GM12878 (cell line): ENCODE data around the gene RAD9A. TPM values are rescaled to one million over a fixed set of nuclear protein-coding genes. Genes with fewer than 3 reads are reported as not detected.

Experiments used
- BCL11A ChIP-seq: IDR thresholded peaks from 2 replicates; pipeline ENCODE4 v1.6.1; 2011; ENCODE audit warnings: low read depth, low read length
- CEBPB ChIP-seq, 2 experiments: fragments of 150-350 bp in 1 of 2; IDR thresholded peaks; 2 replicates each; pipeline ENCODE4 v1.6.1; 2012 to 2014; ENCODE audit warnings: low read depth in 2 of 2, low read length in 2 of 2, borderline replicate concordance in 1 of 2, inconsistent platforms in 1 of 2
- FOS ChIP-seq: IDR thresholded peaks from 3 replicates; pipeline ENCODE4 v1.6.1; 2011; ENCODE audit warnings: borderline replicate concordance; ENCODE audit not compliant: insufficient read length; ENCODE audit errors: extremely low read depth
- STAT3 ChIP-seq: IDR thresholded peaks from 2 replicates; pipeline ENCODE4 v1.6.1; 2011; ENCODE audit warnings: low read depth, low read length, improper control_type of control experiment
- TCF12 ChIP-seq: IDR thresholded peaks from 2 replicates; pipeline ENCODE4 v1.6.1; 2011; ENCODE audit warnings: low read depth, mild to moderate bottlenecking, low read length
- WRNIP1 ChIP-seq: IDR thresholded peaks from 2 replicates; pipeline ENCODE4 v1.6.1; 2011; ENCODE audit warnings: low read depth, low read length, improper control_type of control experiment, borderline replicate concordance
- polyA plus RNA-seq, 11 experiments: library from polyadenylated mRNA; depleted of rRNA in 4 of 11; unstranded in 6 of 11; stranded (reverse) in 5 of 11; fragments of >200 nt; fragmentation: Nextera tagmentation in 4 of 11; fragmentation: Illumina TruSeq in 1 of 11; extraction: Ambion mirVana in 4 of 11; extraction: Trizol in 1 of 11; gene quantifications; 1 replicate in 1 of 11; 2 replicates in 10 of 11; pipeline versions ENCODE4 v1.2.1 to v1.2.3, GENCODE V29; 2011 to 2016; ENCODE audit warnings: inconsistent platforms in 2 of 11, missing spikeins in 2 of 11, low read depth in 1 of 11
- total RNA-seq, 4 experiments: library from RNA; depleted of rRNA in 3 of 4; stranded (reverse); fragments of >200 nt in 3 of 4; fragmentation: Illumina TruSeq in 1 of 4; extraction: Trizol in 1 of 4; gene quantifications; 2 replicates each; pipeline versions ENCODE4 v1.2.1 to v1.2.3, GENCODE V29; 2013 to 2021
- TF ChIP-seq, protein P1 (sequence below): IDR thresholded peaks from 2 replicates; pipeline ENCODE4 v1.6.1; 2012; ENCODE audit warnings: mild to moderate bottlenecking, low read depth, low read length
- TF ChIP-seq, protein P2 (sequence below), 3 experiments: IDR thresholded peaks in 2 of 3; conservative IDR thresholded peaks in 1 of 3; 2 replicates each; pipeline ENCODE4 v1.5.1; 2011; ENCODE audit warnings: low read depth in 3 of 3, low read length in 3 of 3, mild to moderate bottlenecking in 3 of 3, control low read depth in 2 of 3, moderate library complexity in 2 of 3, inconsistent platforms in 1 of 3, mixed read lengths in 1 of 3; ENCODE audit not compliant: control insufficient read depth in 2 of 3, insufficient read depth in 1 of 3; ENCODE audit errors: extremely low read depth in 1 of 3

The RAD9A gene
- total and polyA plus RNA-seq, 10 of the 15 experiments (the other 5 are each of a cell fraction or from before 2014, with no cell fraction given), result 1.1 to 36.2 (median 19.8) TPM

DNA sequence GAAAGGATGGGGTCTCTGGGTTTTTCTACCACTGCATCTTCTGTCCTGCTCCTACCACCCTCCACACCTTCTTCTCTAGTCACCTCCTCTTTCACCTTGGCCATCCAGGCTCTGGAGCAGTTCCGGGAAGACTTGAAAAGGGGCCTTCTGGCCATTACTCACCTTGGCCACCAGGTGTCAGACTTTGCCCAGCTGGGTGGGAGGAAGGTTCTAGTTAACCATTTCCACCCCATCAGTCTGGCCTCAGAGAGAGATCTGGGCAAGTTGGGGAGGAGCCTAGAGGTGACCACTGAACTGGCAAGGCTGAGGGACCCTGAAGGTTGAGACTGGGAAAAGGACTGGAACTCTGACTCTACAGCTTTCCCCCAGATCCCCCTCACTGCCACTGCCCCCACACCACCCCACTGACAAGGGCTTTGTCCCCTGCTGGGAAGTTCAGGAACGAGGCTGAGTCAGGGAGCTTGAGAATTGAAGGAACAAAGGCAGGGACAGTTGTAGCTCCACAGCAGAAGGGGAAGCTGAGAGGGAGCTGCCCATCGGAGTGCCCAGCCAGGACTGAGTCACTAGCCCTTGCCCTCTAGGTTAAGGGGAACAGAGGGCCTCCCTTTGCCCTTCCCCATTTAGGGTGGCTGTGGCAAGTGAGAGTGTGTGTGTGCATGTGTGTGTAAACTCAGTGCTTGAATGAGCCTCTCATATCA is 34.8 kb upstream of the RAD9A start (continued):
- TF ChIP-seq, protein P1, sequence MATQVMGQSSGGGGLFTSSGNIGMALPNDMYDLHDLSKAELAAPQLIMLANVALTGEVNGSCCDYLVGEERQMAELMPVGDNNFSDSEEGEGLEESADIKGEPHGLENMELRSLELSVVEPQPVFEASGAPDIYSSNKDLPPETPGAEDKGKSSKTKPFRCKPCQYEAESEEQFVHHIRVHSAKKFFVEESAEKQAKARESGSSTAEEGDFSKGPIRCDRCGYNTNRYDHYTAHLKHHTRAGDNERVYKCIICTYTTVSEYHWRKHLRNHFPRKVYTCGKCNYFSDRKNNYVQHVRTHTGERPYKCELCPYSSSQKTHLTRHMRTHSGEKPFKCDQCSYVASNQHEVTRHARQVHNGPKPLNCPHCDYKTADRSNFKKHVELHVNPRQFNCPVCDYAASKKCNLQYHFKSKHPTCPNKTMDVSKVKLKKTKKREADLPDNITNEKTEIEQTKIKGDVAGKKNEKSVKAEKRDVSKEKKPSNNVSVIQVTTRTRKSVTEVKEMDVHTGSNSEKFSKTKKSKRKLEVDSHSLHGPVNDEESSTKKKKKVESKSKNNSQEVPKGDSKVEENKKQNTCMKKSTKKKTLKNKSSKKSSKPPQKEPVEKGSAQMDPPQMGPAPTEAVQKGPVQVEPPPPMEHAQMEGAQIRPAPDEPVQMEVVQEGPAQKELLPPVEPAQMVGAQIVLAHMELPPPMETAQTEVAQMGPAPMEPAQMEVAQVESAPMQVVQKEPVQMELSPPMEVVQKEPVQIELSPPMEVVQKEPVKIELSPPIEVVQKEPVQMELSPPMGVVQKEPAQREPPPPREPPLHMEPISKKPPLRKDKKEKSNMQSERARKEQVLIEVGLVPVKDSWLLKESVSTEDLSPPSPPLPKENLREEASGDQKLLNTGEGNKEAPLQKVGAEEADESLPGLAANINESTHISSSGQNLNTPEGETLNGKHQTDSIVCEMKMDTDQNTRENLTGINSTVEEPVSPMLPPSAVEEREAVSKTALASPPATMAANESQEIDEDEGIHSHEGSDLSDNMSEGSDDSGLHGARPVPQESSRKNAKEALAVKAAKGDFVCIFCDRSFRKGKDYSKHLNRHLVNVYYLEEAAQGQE, result no peak
- no peak for TF ChIP-seq BCL11A
- no peak for TF ChIP-seq STAT3
- TF ChIP-seq FOS, result no peak
- TF ChIP-seq WRNIP1, result peak; percentile 91; the same call in 1 of the 2 replicates
- peak; percentile 70 for TF ChIP-seq TCF12
- TF ChIP-seq, protein P2, sequence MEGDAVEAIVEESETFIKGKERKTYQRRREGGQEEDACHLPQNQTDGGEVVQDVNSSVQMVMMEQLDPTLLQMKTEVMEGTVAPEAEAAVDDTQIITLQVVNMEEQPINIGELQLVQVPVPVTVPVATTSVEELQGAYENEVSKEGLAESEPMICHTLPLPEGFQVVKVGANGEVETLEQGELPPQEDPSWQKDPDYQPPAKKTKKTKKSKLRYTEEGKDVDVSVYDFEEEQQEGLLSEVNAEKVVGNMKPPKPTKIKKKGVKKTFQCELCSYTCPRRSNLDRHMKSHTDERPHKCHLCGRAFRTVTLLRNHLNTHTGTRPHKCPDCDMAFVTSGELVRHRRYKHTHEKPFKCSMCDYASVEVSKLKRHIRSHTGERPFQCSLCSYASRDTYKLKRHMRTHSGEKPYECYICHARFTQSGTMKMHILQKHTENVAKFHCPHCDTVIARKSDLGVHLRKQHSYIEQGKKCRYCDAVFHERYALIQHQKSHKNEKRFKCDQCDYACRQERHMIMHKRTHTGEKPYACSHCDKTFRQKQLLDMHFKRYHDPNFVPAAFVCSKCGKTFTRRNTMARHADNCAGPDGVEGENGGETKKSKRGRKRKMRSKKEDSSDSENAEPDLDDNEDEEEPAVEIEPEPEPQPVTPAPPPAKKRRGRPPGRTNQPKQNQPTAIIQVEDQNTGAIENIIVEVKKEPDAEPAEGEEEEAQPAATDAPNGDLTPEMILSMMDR (IDR thresholded peaks at IDR 0.05 in 2 of 3, conservative IDR thresholded peaks at IDR 0.05 in 1 of 3; ENCODE audit: control insufficient read depth in 2 of 3, extremely low read depth in 1 of 3, insufficient read depth in 1 of 3, low read depth in 3 of 3, low read length in 3 of 3), result peak; percentile 92 to 99 (median 98); a peak in 5 of 6 replicates
- TF ChIP-seq CEBPB (IDR thresholded peaks at IDR 0.05; ENCODE audit: borderline replicate concordance in 1 of 2, low read depth in 2 of 2, low read length in 2 of 2), result no peak
- TF ChIP-seq, all 136 proteins: peak for 35
